Skeletal muscle satellite cell (primary cell): ENCODE results near the gene GRM8.

Experiments used
- H3K27me3 ChIP-seq: 2 replicates; pipeline ENCODE4 v1.7.0; 2013; ENCODE audit warnings: low read length; ENCODE audit not compliant: control insufficient read depth, insufficient read depth
- H3K36me3 ChIP-seq: 2 replicates; pipeline ENCODE4 v1.7.0; 2013; ENCODE audit warnings: mild to moderate bottlenecking, control low read depth, low read length; ENCODE audit not compliant: insufficient read depth
- H3K4me1 ChIP-seq: 2 replicates; pipeline ENCODE4 v1.7.0; 2013; ENCODE audit warnings: low read length; ENCODE audit not compliant: control insufficient read depth, insufficient read depth
- H3K4me2 ChIP-seq: 2 replicates; pipeline ENCODE4 v1.7.0; 2013; ENCODE audit warnings: mild to moderate bottlenecking, low read length
- H3K4me3 ChIP-seq: 2 replicates; pipeline ENCODE4 v1.7.0; 2013; ENCODE audit warnings: low read length
- H3K9ac ChIP-seq: 2 replicates; pipeline ENCODE4 v1.7.0; 2013; ENCODE audit warnings: mild to moderate bottlenecking, low read depth, low read length, moderate library complexity
- H3K9me3 ChIP-seq: replicated peaks from 2 replicates; pipeline ENCODE4 v1.7.0; 2013; ENCODE audit warnings: mild to moderate bottlenecking, control low read depth, low read length

The GRM8 gene

GRCh38 chr7:126541406-126541805 lies 711.3 kb downstream of the GRM8 start:
- Histone ChIP-seq H3K9me3 (no peaks in the 10 kb centered on the region), H3K9ac (no peak overlapping the region), H3K4me1 (no peaks in the 10 kb centered on the region), H3K27me3 (no peaks in the 10 kb centered on the region), H3K4me2 (no peak overlapping the region), H3K36me3 (no peaks in the 10 kb centered on the region), H3K4me3 (no peak overlapping the region)

DNA sequence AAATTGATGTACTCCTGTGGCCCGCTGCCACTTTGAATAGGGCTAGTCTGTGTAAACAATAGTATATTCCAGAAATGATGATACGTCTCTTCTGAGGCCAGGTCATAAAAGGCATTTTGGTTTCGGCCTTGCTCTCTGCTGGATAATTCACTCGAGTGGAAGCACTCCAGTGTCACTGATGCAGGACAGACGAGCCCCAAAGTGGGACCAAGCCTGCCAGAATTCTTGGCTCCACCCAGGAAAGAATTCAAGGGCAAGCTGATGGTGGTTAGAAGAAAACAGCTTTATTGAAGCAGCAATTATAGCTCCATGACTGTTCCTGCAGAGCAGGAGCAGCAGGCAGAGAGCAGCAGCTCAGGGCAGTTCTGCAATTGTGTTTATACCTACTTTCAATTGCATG lies 717.6 kb downstream of the GRM8 start:
- Histone ChIP-seq H3K4me1 (peaks cover 3% of the 10 kb centered on the region), H3K36me3 (no peaks in the 10 kb centered on the region), H3K4me2 (no peak overlapping the region), H3K4me3 (no peak overlapping the region), H3K9me3 (no peaks in the 10 kb centered on the region), H3K9ac (no peak overlapping the region), H3K27me3 (no peaks in the 10 kb centered on the region)

GRCh38 chr7:126533715-126534114 lies 719.0 kb downstream of the GRM8 start:
- H3K36me3 ChIP-seq: no peaks in the 10 kb centered on the region
- H3K9ac ChIP-seq: no peak overlapping the region
- H3K4me3 ChIP-seq: no peak overlapping the region
- peaks cover 7% of the 10 kb centered on the region for H3K4me1 ChIP-seq
- no peaks in the 10 kb centered on the region for H3K9me3 ChIP-seq
- H3K27me3 ChIP-seq: no peaks in the 10 kb centered on the region
- H3K4me2 ChIP-seq: no peak overlapping the region

DNA sequence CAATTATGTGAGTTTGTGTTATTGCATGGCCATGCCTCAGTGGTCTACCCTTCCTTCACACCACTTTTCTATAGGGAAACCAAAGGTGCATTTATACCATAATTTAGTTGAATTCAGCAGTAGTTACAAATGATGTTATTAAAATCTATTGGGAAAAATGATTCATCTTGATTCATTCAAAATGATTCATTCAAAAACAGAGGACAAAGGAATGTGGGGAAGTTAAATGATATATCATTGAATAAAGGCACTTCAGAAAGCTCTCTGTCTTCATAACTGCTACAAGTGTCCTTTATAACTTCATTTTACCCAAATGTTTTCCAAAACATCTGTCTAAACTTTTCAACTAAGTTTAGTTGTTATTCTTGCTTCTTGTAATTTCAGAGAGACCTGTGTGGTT lies 722.9 kb downstream of the GRM8 start:
- no peak overlapping the region for H3K4me3 ChIP-seq
- no peaks in the 10 kb centered on the region for H3K9me3 ChIP-seq
- no peak overlapping the region for H3K9ac ChIP-seq
- no peak overlapping the region for H3K4me2 ChIP-seq
- H3K4me1 ChIP-seq: peaks cover 7% of the 10 kb centered on the region
- H3K27me3 ChIP-seq: no peaks in the 10 kb centered on the region
- no peaks in the 10 kb centered on the region for H3K36me3 ChIP-seq

GRCh38 chr7:126529254-126529653 lies 723.5 kb downstream of the GRM8 start:
- Histone ChIP-seq H3K9me3 (no peaks in the 10 kb centered on the region), H3K4me2 (no peak overlapping the region), H3K4me1 (peaks cover 7% of the 10 kb centered on the region), H3K4me3 (no peak overlapping the region), H3K36me3 (no peaks in the 10 kb centered on the region), H3K9ac (no peak overlapping the region), H3K27me3 (no peaks in the 10 kb centered on the region)

GRCh38 chr7:126525906-126526305 lies 726.8 kb downstream of the GRM8 start:
- no peaks in the 10 kb centered on the region for H3K36me3 ChIP-seq
- H3K4me2 ChIP-seq: no peak overlapping the region
- H3K4me1 ChIP-seq: peaks cover 7% of the 10 kb centered on the region
- no peaks in the 10 kb centered on the region for H3K9me3 ChIP-seq
- no peaks in the 10 kb centered on the region for H3K27me3 ChIP-seq
- H3K4me3 ChIP-seq: no peak overlapping the region
- H3K9ac ChIP-seq: no peak overlapping the region

DNA sequence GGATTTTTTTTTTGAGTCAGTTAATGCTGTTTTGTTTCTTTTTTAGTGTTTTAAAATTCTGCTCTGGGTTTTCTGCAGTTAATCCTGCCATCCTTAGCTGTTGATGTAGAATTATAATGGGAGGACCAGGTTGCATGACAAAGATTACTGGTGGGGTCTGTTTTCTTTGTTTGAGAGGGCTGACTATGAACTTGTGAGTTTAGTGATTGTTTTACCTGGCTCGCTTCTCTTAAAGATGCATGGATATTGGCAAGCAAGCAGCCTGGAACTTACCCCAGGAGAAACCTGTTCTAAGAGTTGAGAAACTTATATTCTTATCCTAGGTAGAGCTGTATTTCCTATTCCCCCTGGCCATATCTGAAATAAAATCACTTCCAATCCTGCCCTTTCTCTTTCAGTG lies 727.8 kb downstream of the GRM8 start:
- no peak overlapping the region for H3K9ac ChIP-seq
- H3K27me3 ChIP-seq: no peaks in the 10 kb centered on the region
- no peak overlapping the region for H3K4me3 ChIP-seq
- H3K9me3 ChIP-seq: no peaks in the 10 kb centered on the region
- peaks cover 2% of the 10 kb centered on the region for H3K4me1 ChIP-seq
- no peak overlapping the region for H3K4me2 ChIP-seq
- no peaks in the 10 kb centered on the region for H3K36me3 ChIP-seq

- Histone ChIP-seq H3K4me2 (no peak overlapping the region), H3K9me3 (no peaks in the 10 kb centered on the region), H3K36me3 (no peaks in the 10 kb centered on the region), H3K9ac (no peak overlapping the region), H3K4me3 (no peak overlapping the region), H3K27me3 (no peaks in the 10 kb centered on the region), H3K4me1 (no peaks in the 10 kb centered on the region)
Observed at GRCh38 chr7:126511046-126511445, 741.7 kb downstream of the GRM8 start.

GRCh38 chr7:126501617-126502016 lies 751.1 kb downstream of the GRM8 start:
- H3K9me3 ChIP-seq: no peaks in the 10 kb centered on the region
- no peak overlapping the region for H3K4me3 ChIP-seq
- no peaks in the 10 kb centered on the region for H3K4me1 ChIP-seq

DNA sequence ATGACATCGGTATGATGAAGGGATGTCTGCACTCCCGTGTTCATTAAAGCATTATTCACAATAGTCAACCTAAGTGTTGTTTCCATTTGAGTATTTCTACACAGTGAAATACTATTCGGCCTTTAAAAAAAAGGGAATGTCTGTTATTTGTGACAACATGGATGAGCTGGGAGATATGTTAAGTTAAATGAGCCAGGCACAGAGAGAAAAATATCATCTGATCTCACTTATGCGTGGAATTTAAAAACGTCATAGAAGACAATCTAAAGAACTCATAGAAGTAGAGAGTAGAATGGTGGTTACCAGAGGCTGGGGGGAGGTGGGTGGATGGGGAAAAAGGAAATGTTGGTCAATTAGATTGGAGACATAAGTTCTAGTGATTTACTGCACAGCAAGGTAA lies 753.3 kb downstream of the GRM8 start:
- H3K36me3 ChIP-seq: no peaks in the 10 kb centered on the region
- H3K4me2 ChIP-seq: no peak overlapping the region
- H3K27me3 ChIP-seq: no peaks in the 10 kb centered on the region
- no peak overlapping the region for H3K9ac ChIP-seq
- no peaks in the 10 kb centered on the region for H3K9me3 ChIP-seq
- H3K4me3 ChIP-seq: no peak overlapping the region
- H3K4me1 ChIP-seq: no peaks in the 10 kb centered on the region

More at GRCh38 chr7:126501617-126502016, 751.1 kb downstream of the GRM8 start:
- Histone ChIP-seq H3K36me3 (no peaks in the 10 kb centered on the region), H3K9ac (no peak overlapping the region), H3K27me3 (no peaks in the 10 kb centered on the region), H3K4me2 (no peak overlapping the region)

- Histone ChIP-seq H3K4me1 (no peaks in the 10 kb centered on the region), H3K27me3 (no peaks in the 10 kb centered on the region), H3K36me3 (no peaks in the 10 kb centered on the region), H3K4me3 (no peak overlapping the region), H3K9ac (no peak overlapping the region), H3K4me2 (no peak overlapping the region), H3K9me3 (no peaks in the 10 kb centered on the region)
Observed at GRCh38 chr7:126495733-126496132, 757.0 kb downstream of the GRM8 start.

GRCh38 chr7:126495001-126495400 lies 757.7 kb downstream of the GRM8 start:
- Histone ChIP-seq H3K9me3 (no peaks in the 10 kb centered on the region), H3K4me3 (no peak overlapping the region)

More at GRCh38 chr7:126495001-126495400, 757.7 kb downstream of the GRM8 start:
- H3K4me2 ChIP-seq: no peak overlapping the region
- no peak overlapping the region for H3K9ac ChIP-seq
- H3K4me1 ChIP-seq: no peaks in the 10 kb centered on the region
- H3K27me3 ChIP-seq: no peaks in the 10 kb centered on the region
- H3K36me3 ChIP-seq: no peaks in the 10 kb centered on the region
